GM23338 (cell line): Measurements from ENCODE around the gene MED7. TPM values are rescaled to one million over a fixed set of nuclear protein-coding genes. Genes with fewer than 3 reads are reported as not detected.

Experiments
- CREB1 ChIP-seq: fragments of 250-450 bp; sonication (Bioruptor Pico); IDR thresholded peaks from 2 replicates; pipeline ENCODE4 v1.5.0; 2020; ENCODE audit warnings: low read depth, mild to moderate bottlenecking, moderate library complexity
- CTCF ChIP-seq, 2 experiments: fragments of 200-600 bp in 1 of 2; sonication (generic) in 1 of 2; conservative IDR thresholded peaks; 2 replicates each; pipeline versions ENCODE4 v1.5.1 to v1.6.1; 2016 to 2017; ENCODE audit warnings: antibody characterized with exemption in 2 of 2, low read depth in 2 of 2, mild to moderate bottlenecking in 2 of 2, moderate library complexity in 1 of 2
- EZH2 ChIP-seq: fragments of 200-600 bp; sonication (generic); IDR thresholded peaks from one replicate; pipeline ENCODE4 v1.8.0; 2017; ENCODE audit warnings: antibody characterized with exemption, mild to moderate bottlenecking, low read depth; ENCODE audit not compliant: unreplicated experiment
- EZH2phosphoT487 ChIP-seq: fragments of 200-600 bp; sonication (generic); IDR thresholded peaks from one replicate; pipeline ENCODE4 v1.8.1; 2018; ENCODE audit warnings: antibody characterized with exemption; ENCODE audit not compliant: unreplicated experiment
- JUNB ChIP-seq: IDR thresholded peaks from one replicate; pipeline ENCODE4 v1.6.1; 2016; ENCODE audit warnings: antibody characterized with exemption; ENCODE audit not compliant: unreplicated experiment
- POLR2AphosphoS5 ChIP-seq: IDR thresholded peaks from 2 replicates; pipeline ENCODE4 v1.6.1; 2016; ENCODE audit warnings: antibody characterized with exemption, low read depth
- STAT1 ChIP-seq: IDR thresholded peaks from one replicate; pipeline ENCODE4 v1.6.1; 2016; ENCODE audit warnings: antibody characterized with exemption; ENCODE audit not compliant: unreplicated experiment
- ZNF114 ChIP-seq: fragments of 250-450 bp; sonication (Bioruptor Pico); IDR thresholded peaks from 2 replicates; pipeline ENCODE4 v1.5.0; 2020; ENCODE audit warnings: mild to moderate bottlenecking, moderate library complexity
- ZNF331 ChIP-seq: fragments of 250-450 bp; sonication (Bioruptor Pico); IDR thresholded peaks from 2 replicates; pipeline ENCODE4 v1.5.0; 2020; ENCODE audit warnings: low read depth, mild to moderate bottlenecking, moderate library complexity
- ZNF462 ChIP-seq: fragments of 250-450 bp; sonication (Bioruptor Pico); IDR thresholded peaks from 2 replicates; pipeline ENCODE4 v1.5.0; 2020; ENCODE audit warnings: mild to moderate bottlenecking, moderate library complexity
- polyA plus RNA-seq: library from polyadenylated mRNA; unstranded; fragments of >200 nt; fragmentation: Nextera tagmentation; extraction: Ambion mirVana; gene quantifications from 2 replicates; pipeline ENCODE4 v1.2.1, GENCODE V29; 2016
- total RNA-seq: library from RNA; depleted of rRNA; stranded (reverse); fragments of >200 nt; shearing (Covaris generic); gene quantifications from 2 replicates; pipeline ENCODE4 v1.2.3, GENCODE V29; 2014

MED7 gene
- total and polyA plus RNA-seq, 2 experiments from 2014 or later, result 9.7 to 34.4 TPM

GRCh38 chr5:157113002-157113401, 29.7 kb downstream of the MED7 start (continued):
- no peak for TF ChIP-seq ZNF462 (CRISPR knock-in tag)
- no peak for TF ChIP-seq ZNF114
- TF ChIP-seq EZH2, result no peak
- no peak for TF ChIP-seq POLR2AphosphoS5
- TF ChIP-seq CREB1, result no peak
- TF ChIP-seq JUNB, result no peak
- no peak for TF ChIP-seq ZNF331 (CRISPR knock-in tag)
- TF ChIP-seq STAT1, result no peak
- TF ChIP-seq CTCF (conservative IDR thresholded peaks at IDR 0.05; ENCODE audit: low read depth in 2 of 2), result no peak
- no peak for TF ChIP-seq EZH2phosphoT487
